Measurements from ENCODE around the gene SPNS3.

Gene SPNS3

GRCh38 chr17:4426499-4427208 is 7.1 kb upstream of the SPNS3 start:
- in situ Hi-C loops (cut with MboI; ENCODE audit: low sequenced_read_pairs), result no loop called here

DNA sequence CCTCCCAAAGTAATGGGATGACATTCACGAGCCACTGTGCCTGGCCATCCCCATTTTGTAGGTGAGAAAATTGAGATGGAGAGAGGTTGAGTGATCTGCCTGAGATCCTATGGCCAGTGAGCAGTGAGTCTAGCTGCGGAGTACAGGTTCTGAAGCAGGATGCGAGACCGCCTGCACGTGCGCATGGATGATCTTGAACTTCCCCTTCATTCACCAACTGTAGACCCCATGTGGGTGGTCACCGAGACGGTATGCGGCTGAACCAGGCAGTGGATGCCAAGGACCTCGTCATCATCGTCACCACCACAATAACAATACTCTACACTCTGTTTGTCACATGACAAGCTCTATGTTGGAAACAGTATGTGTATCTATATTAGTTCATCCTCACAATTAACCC is 6.2 kb upstream of the SPNS3 start:
- in situ Hi-C loops (cut with MboI; ENCODE audit: low sequenced_read_pairs), result no loop called here

DNA sequence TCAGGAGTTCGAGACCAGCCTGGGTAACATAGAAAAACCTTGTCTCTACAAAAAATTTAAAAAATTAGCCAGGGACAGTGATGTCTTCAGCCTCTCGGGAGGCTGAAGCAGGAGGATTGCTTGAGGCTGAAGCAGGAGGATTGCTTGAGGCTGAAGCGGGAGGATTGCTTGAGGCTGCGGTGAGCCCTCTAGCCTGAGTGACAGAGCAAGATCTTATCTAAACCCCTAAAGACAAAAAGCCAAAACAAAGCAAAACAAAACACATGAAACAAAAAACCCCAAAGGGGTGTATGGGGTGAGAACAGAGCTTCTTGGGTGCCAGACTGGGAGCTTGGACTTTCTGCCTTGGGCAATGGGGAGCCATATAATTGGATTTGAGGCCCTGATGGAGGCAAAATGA is 2.6 kb downstream of the SPNS3 start:
- in situ Hi-C loops (cut with MboI; ENCODE audit: low sequenced_read_pairs), result no loop called here

DNA sequence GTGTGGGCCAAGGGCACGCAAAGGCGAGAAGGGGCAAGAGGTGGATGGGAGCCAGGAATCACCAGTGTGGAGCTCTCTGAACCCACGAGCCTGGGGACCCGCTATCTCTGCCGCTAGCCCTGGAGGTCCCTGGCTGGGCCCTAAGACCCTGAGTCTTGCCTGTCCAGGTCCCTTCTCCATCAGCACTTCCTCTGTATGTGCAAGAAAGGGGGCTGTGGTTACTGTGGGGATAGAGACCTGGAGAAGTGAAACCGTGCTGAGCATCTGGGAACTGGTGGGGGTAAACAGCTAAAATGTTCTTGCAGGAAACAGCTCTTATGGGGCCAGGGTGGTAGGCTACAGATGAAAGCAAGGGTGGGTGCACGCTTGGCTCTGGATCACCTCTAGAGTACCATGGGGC is 3.1 kb downstream of the SPNS3 start:
- in situ Hi-C loops (cut with MboI; ENCODE audit: low sequenced_read_pairs), result no loop called here

GRCh38 chr17:4438162-4438944 is 4.6 kb downstream of the SPNS3 start:
- in situ Hi-C loops (cut with MboI; ENCODE audit: low sequenced_read_pairs), result no loop called here

DNA sequence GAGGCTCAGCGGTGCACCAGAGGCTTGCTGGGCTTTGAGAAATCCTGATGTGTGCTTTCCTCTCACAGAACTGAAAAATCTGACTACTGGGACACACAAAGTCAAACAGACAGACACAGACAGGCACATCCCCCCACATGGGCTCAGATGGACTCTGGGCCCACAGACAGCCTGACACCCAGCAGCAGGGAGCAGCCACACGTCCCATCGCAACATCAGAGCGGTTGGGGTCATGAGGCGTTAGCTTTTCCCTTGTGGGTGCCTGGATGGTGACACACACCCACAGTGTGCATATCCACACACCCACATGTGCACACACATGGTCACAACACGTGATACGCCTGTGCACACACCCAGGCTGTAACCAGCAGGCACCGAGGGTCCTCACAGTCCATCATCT is 6.3 kb downstream of the SPNS3 start:
- in situ Hi-C loops (cut with MboI; ENCODE audit: low sequenced_read_pairs), result no loop called here

GRCh38 chr17:4440690-4441686 is 7.2 kb downstream of the SPNS3 start:
- in situ Hi-C loops (cut with MboI; ENCODE audit: low sequenced_read_pairs), result no loop called here

DNA sequence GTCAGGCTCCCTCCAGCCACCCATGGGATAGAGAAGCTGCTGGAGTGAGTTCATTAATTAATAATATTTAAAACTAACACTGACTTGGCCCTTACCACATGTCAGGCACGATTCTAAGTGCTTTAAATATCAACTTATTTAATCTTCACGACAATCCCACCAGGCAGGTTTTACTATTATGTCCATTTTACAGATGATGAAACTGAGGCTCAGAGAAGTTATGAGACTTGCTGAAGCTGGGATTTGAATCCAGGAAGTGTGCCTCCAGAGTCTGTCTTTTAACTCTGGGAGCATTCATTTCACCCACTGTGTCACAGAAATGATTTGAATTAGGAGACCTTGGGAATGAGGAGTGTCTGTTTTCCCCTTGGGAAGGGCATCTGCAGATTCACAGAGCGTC is 8.8 kb downstream of the SPNS3 start:
- in situ Hi-C loops (cut with MboI; ENCODE audit: low sequenced_read_pairs), result no loop called here

DNA sequence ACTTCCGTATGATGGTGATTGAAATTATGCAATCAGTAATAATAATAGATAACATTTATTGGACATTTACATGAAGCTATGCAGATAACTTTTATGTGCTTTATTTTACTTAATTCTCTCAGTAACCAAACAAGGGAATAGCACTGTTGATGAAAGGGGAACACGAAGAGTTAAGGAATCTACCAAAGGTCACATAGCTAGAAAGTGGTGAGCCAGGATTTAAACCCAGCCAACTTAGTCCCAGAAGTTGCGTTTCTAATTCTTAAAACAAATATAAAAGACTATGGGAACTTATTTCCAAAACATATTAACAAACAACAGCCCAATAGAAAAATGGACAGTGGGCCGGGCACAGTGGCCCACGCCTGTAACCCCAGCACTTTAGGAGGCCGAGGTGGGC is 9.7 kb downstream of the SPNS3 start:
- in situ Hi-C loops (cut with MboI; ENCODE audit: low sequenced_read_pairs), result no loop called here

GRCh38 chr17:4444782-4445473 is 11.2 kb downstream of the SPNS3 start:
- in situ Hi-C loops (cut with MboI; ENCODE audit: low sequenced_read_pairs), result no loop called here

- in situ Hi-C loops (cut with MboI; ENCODE audit: low sequenced_read_pairs), result no loop called here
These were observed 12.0 kb downstream of the SPNS3 start for GRCh38 chr17:4445731-4446130.

DNA sequence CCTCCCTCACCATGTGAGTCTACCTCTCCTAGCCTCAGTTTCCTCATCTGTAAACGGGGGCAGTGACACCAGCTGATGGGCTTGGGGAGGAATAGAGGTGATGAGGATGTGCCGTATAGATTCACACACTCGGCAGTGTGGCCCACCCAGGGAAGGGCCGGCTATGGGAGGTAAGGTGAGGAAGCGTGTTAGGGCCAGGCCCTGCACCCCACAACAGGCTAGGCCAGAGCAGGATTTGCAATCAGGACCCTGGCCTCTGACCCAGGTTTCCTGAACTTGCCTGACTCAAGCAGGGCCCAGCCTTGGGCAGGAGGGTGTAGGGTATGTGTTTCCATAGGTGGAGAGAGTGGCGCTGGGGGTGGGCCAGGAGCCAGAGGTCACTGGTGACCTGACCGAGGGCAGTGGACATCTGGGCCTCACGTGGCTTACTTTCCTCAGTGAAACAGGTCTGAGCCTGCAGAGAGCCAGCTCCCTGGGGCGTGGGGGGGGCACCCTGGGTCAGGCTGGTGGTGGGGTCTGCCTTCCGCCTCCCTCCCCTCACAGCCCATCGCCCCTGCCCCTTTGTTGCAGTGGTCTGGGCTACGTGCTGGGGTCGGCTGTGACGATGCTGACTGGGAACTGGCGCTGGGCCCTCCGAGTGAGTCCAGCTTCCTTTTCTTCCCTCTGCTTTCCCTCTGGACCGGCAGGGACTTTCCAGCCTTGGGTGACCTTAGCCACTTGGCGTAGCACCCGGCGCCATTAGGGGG is 12.8 kb downstream of the SPNS3 start:
- in situ Hi-C loops (cut with MboI; ENCODE audit: low sequenced_read_pairs), result no loop called here

DNA sequence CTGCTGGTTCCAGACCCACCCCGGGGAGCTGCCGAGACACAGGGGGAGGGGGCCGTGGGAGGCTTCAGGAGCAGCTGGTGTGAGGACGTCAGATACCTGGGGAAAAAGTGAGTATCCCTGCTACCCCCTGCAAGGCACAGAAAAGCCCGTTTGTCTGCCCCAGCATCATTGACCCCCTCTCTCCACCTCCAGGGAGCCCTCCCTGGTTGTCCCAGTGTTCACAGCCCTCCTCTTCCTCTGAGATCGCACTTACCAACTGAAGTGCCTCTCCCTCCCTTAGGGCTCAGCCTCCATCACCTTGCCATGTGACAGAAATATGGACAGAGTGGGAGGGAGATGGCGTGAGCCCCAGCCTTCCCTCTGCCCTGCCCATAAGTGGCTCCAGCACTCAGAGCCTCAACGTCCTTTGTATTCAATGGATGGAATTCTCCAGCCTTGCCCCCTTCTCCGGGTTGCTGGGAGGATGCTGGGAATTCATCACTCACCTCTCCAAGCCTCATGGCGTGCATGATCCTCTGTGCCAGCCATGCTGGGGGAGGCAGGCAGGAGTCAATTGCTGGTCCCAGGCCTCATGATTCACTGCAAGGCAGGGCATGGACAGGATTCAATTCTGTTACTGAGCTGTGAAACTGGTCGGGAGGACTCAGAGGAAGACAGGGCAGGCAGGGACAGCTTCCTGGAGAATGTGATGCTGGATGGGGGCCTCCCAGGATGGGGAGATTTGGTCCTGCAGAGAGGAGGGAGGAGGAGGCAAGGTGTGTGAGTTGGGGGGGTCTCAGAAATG is 14.6 kb downstream of the SPNS3 start:
- in situ Hi-C loops (cut with MboI; ENCODE audit: low sequenced_read_pairs), result no loop called here

- in situ Hi-C loops (cut with MboI; ENCODE audit: low sequenced_read_pairs), result no loop called here
These were observed 16.0 kb downstream of the SPNS3 start for GRCh38 chr17:4449736-4450135.

GRCh38 chr17:4450710-4451316 is 17.1 kb downstream of the SPNS3 start:
- in situ Hi-C loops (cut with MboI; ENCODE audit: low sequenced_read_pairs), result no loop called here

- in situ Hi-C loops (cut with MboI; ENCODE audit: low sequenced_read_pairs), result no loop called here
These were observed 20.3 kb downstream of the SPNS3 start for GRCh38 chr17:4453812-4454591.

- in situ Hi-C loops (cut with MboI; ENCODE audit: low sequenced_read_pairs), result no loop called here
These were observed 26.9 kb downstream of the SPNS3 start for GRCh38 chr17:4460661-4461060.
